HepG2 (cell line): Measurements from ENCODE around the gene TTLL4. TPM values are rescaled to one million over a fixed set of nuclear protein-coding genes. Genes with fewer than 3 reads are reported as not detected.

ENCODE experiments used
- ASH2L ChIP-seq: fragments of 300-600, 200-600 bp; sonication (generic); IDR thresholded peaks from 2 replicates; pipeline ENCODE4 v1.7.0; 2017; ENCODE audit warnings: low read depth, mild to moderate bottlenecking, moderate library complexity, mixed read lengths, low read length; ENCODE audit not compliant: insufficient read length
- CREB1 ChIP-seq, 2 experiments: fragments of 450-650 bp in 1 of 2; IDR thresholded peaks; 2 replicates each; pipeline ENCODE4 v1.6.1; 2016 to 2017; ENCODE audit warnings: control low read depth in 1 of 2, mild to moderate bottlenecking in 1 of 2, missing compliant biosample characterization in 1 of 2, missing genetic modification characterization in 1 of 2
- FOXK2 ChIP-seq: fragments of 450-650 bp; IDR thresholded peaks from 2 replicates; pipeline ENCODE4 v1.6.1; 2016
- HNF1B ChIP-seq: sonication (generic); formaldehyde crosslinking; IDR thresholded peaks from 2 replicates; pipeline ENCODE4 v1.5.1; 2020; ENCODE audit warnings: mild to moderate bottlenecking, moderate library complexity, missing genetic modification reagents
- HOXA3 ChIP-seq: sonication (generic); formaldehyde crosslinking; IDR thresholded peaks from 2 replicates; pipeline ENCODE4 v1.5.0; 2020; ENCODE audit warnings: missing genetic modification reagents
- HOXA7 ChIP-seq: sonication (generic); formaldehyde crosslinking; IDR thresholded peaks from 2 replicates; pipeline ENCODE4 v1.8.1; 2022; ENCODE audit warnings: mild to moderate bottlenecking, missing genetic modification reagents, moderate library complexity
- NR0B2 ChIP-seq: sonication (generic); formaldehyde crosslinking; IDR thresholded peaks from 2 replicates; pipeline ENCODE4 v1.4.0; 2020; ENCODE audit warnings: mild to moderate bottlenecking, missing genetic modification reagents
- NR3C1 ChIP-seq: sonication (generic); formaldehyde crosslinking; IDR thresholded peaks from 2 replicates; pipeline ENCODE4 v1.4.0; 2020; ENCODE audit warnings: missing genetic modification reagents
- PITX1 ChIP-seq: sonication (generic); formaldehyde crosslinking; IDR thresholded peaks from 2 replicates; pipeline ENCODE4 v1.5.1; 2020; ENCODE audit warnings: mild to moderate bottlenecking, missing genetic modification reagents
- RFXAP ChIP-seq: sonication (generic); formaldehyde crosslinking; IDR thresholded peaks from 2 replicates; pipeline ENCODE4 v1.4.0; 2020; ENCODE audit warnings: missing genetic modification reagents, borderline replicate concordance
- SNAPC4 ChIP-seq: sonication (generic); formaldehyde crosslinking; IDR thresholded peaks from 2 replicates; pipeline ENCODE4 v1.4.0; 2020; ENCODE audit warnings: mild to moderate bottlenecking, missing genetic modification reagents
- SOX13 ChIP-seq, 3 experiments: fragments of 450-650 bp in 1 of 3; sonication (generic) in 1 of 3; formaldehyde crosslinking in 1 of 3; IDR thresholded peaks in 2 of 3; conservative IDR thresholded peaks in 1 of 3; 2 replicates each; pipeline versions ENCODE4 v1.5.0 to v1.6.1; 2016 to 2020; ENCODE audit warnings: antibody characterized with exemption in 1 of 3, mild to moderate bottlenecking in 1 of 3, missing compliant biosample characterization in 1 of 3, missing genetic modification reagents in 1 of 3, moderate library complexity in 1 of 3
- TEAD3 ChIP-seq: optimal IDR thresholded peaks from 2 replicates; pipeline ENCODE3; 2016; ENCODE audit warnings: borderline replicate concordance
- YEATS4 ChIP-seq: sonication (generic); formaldehyde crosslinking; IDR thresholded peaks from 2 replicates; pipeline ENCODE4 v1.4.0; 2020; ENCODE audit warnings: missing genetic modification reagents, borderline replicate concordance
- ZFX ChIP-seq: sonication (generic); formaldehyde crosslinking; IDR thresholded peaks from 2 replicates; pipeline ENCODE4 v1.4.0; 2020; ENCODE audit warnings: mild to moderate bottlenecking, low read depth, missing genetic modification reagents, moderate library complexity
- ZNF207 ChIP-seq: fragments of 450-650 bp; IDR thresholded peaks from 2 replicates; pipeline ENCODE4 v1.6.1; 2016; ENCODE audit warnings: antibody characterized with exemption, borderline replicate concordance
- ZNF431 ChIP-seq: sonication (generic); formaldehyde crosslinking; IDR thresholded peaks from 2 replicates; pipeline ENCODE4 v1.9.0; 2022; ENCODE audit warnings: missing genetic modification reagents, low read depth, mild to moderate bottlenecking, borderline replicate concordance
- ZNF556 ChIP-seq: sonication (generic); formaldehyde crosslinking; IDR thresholded peaks from 2 replicates; pipeline ENCODE4 v1.4.0; 2020; ENCODE audit warnings: mild to moderate bottlenecking, missing genetic modification reagents, borderline replicate concordance
- ZNF639 ChIP-seq: conservative IDR thresholded peaks from 2 replicates; pipeline ENCODE4 v1.6.1; 2018; ENCODE audit warnings: missing genetic modification reagents
- polyA plus RNA-seq, 8 experiments: library from polyadenylated mRNA; depleted of rRNA in 3 of 8; stranded (reverse) in 7 of 8; unstranded in 1 of 8; fragments of >200 nt; fragmentation: Illumina TruSeq in 4 of 8; extraction: Trizol in 4 of 8; gene quantifications; 2 replicates each; pipeline versions ENCODE4 v1.2.1 to v1.2.3, GENCODE V29; 2011 to 2016; ENCODE audit warnings: low read depth in 4 of 8, missing spikeins in 1 of 8, mixed read lengths in 1 of 8; ENCODE audit not compliant: insufficient read depth in 1 of 8
- total RNA-seq, 5 experiments: library from RNA; depleted of rRNA; stranded (reverse); fragments of >200 nt; fragmentation: Illumina TruSeq; extraction: Trizol; gene quantifications; 2 replicates each; pipeline ENCODE4 v1.2.3, GENCODE V29; 2016; ENCODE audit warnings: low read depth in 1 of 5

Gene TTLL4
- total and polyA plus RNA-seq, 2 of the 13 experiments (the other 11 are each of a cell fraction or from before 2014, with no cell fraction given) = 77.5 to 84.6 TPM

- no peak for TF ChIP-seq SNAPC4 (CRISPR knock-in tag)
- TF ChIP-seq ZNF639 (CRISPR knock-in tag) = 0 out of 2 replicates have a peak, but pooled peaks have one; percentile 48
- peak; percentile 90 for TF ChIP-seq PITX1
- TF ChIP-seq ZNF431 (CRISPR knock-in tag) = peak; percentile 79
- no peak; the same call in 1 of the 2 replicates for TF ChIP-seq CREB1 (IDR thresholded peaks at IDR 0.05)
- no peak for TF ChIP-seq CREB1 (CRISPR knock-in tag; IDR thresholded peaks at IDR 0.05)
- TF ChIP-seq ZFX (CRISPR knock-in tag) = peak; percentile 53; the same call in 1 of the 2 replicates
- no peak; the same call in 1 of the 2 replicates for TF ChIP-seq RFXAP (CRISPR knock-in tag)
- peak; percentile 80; the same call in 1 of the 2 replicates for TF ChIP-seq ZNF556
- no peak for TF ChIP-seq NR0B2
- peak; percentile 15; the same call in 1 of the 2 replicates for TF ChIP-seq HNF1B (CRISPR knock-in tag)
- peak; percentile 93 for TF ChIP-seq TEAD3 (CRISPR knock-in tag)
- peak; percentile 72 for TF ChIP-seq FOXK2
- peak; percentile 77; the same call in 1 of the 2 replicates for TF ChIP-seq HOXA3 (CRISPR knock-in tag)
- TF ChIP-seq YEATS4 (CRISPR knock-in tag) = peak; percentile 46; the same call in 1 of the 2 replicates
- TF ChIP-seq HOXA7 (CRISPR knock-in tag) = no peak
- peak; percentile 76; the same call in 1 of the 2 replicates for TF ChIP-seq SOX13 (IDR thresholded peaks at IDR 0.05)
- TF ChIP-seq SOX13 (CRISPR knock-in tag; conservative IDR thresholded peaks at IDR 0.05 in 1 of 2, IDR thresholded peaks at IDR 0.05 in 1 of 2) = peak in 1 of 2 experiments; percentile 92; a peak in 2 of 4 replicates
- peak; percentile 24 for TF ChIP-seq ASH2L
- no peak for TF ChIP-seq NR3C1 (CRISPR knock-in tag)
- no peak for TF ChIP-seq ZNF207
These were observed 22.8 kb downstream of the TTLL4 start (continued) for GRCh38 chr2:218733171-218734021.
